Endothelial cell of umbilical vein (primary cell): ENCODE data around the gene IL16. TPM values are rescaled to one million over a fixed set of nuclear protein-coding genes. Genes with fewer than 3 reads are reported as not detected.

Source experiments
- BruUV-seq: library from RNA; stranded (reverse); fragments of 400-500 nt; replicated peaks from 2 replicates; lab custom pipeline; 2021; lab: Mats Ljungman, UMichigan
- CTCF ChIA-PET: fragments of 300-600, 350-600 bp; sonication (Branson Sonifier 250); formaldehyde crosslinking; loops from one replicate; lab custom pipeline; 2021; ENCODE audit warnings: antibody characterized with exemption, inconsistent platforms; lab: Charles Lee
- POLR2A ChIA-PET: fragments of 300-600, 350-600 bp; sonication (Branson Sonifier 250); formaldehyde crosslinking; loops from one replicate; lab custom pipeline; 2021; ENCODE audit warnings: antibody characterized with exemption, inconsistent platforms; lab: Charles Lee
- DNase-seq: peaks from one replicate; pipeline ENCODE4 v3.0.0-alpha.2; 2011; ENCODE audit warnings: low read depth, low spot score
- FAIRE-seq: peaks from 2 replicates; lab custom pipeline; 2011; peaks lifted over from hg19 to GRCh38; lab: Jason Lieb, UNC
- H2AFZ ChIP-seq: 2 replicates; pipeline ENCODE4 v1.6.0; 2012; ENCODE audit warnings: low read depth, low read length, control low read depth, inconsistent platforms
- H3K27ac ChIP-seq: 2 replicates; pipeline ENCODE4 v1.5.1; 2011; ENCODE audit warnings: low read depth, mild to moderate bottlenecking, control low read depth, low read length, moderate library complexity; ENCODE audit not compliant: insufficient read depth
- H3K27me3 ChIP-seq, 2 experiments: 2 replicates each; pipeline versions ENCODE4 v1.6.0 to v1.6.1; 2011; ENCODE audit warnings: low read length in 2 of 2, mixed read lengths in 1 of 2; ENCODE audit not compliant: control insufficient read depth in 2 of 2, insufficient read depth in 2 of 2
- H3K36me3 ChIP-seq, 2 experiments: 2 replicates in 1 of 2; 3 replicates in 1 of 2; pipeline ENCODE4 v1.5.1; 2011; ENCODE audit warnings: low read length in 2 of 2, mild to moderate bottlenecking in 1 of 2, moderate library complexity in 1 of 2; ENCODE audit not compliant: control insufficient read depth in 2 of 2, insufficient read depth in 2 of 2; ENCODE audit errors: extremely low read depth in 1 of 2
- H3K4me1 ChIP-seq: 3 replicates; pipeline ENCODE4 v1.5.1; 2011; ENCODE audit warnings: mild to moderate bottlenecking, low read length; ENCODE audit not compliant: control insufficient read depth, insufficient read depth; ENCODE audit errors: extremely low read depth
- H3K4me2 ChIP-seq: 2 replicates; pipeline ENCODE4 v1.6.1; 2011; ENCODE audit warnings: low read length, control low read depth, mixed read lengths; ENCODE audit not compliant: insufficient read depth
- H3K4me3 ChIP-seq, 3 experiments: fragments of 200-600 bp in 1 of 3; sonication (generic), shearing (Covaris generic) in 1 of 3; replicated peaks in 1 of 3; 2 replicates each; pipeline ENCODE4 v1.5.1; 2011 to 2016; ENCODE audit warnings: control low read depth in 3 of 3, low read length in 3 of 3, mild to moderate bottlenecking in 2 of 3, inconsistent platforms in 1 of 3, low read depth in 1 of 3, moderate library complexity in 1 of 3; ENCODE audit not compliant: insufficient read depth in 1 of 3
- H3K79me2 ChIP-seq: 2 replicates; pipeline ENCODE4 v1.6.0; 2012; ENCODE audit warnings: low read length, inconsistent platforms; ENCODE audit not compliant: control insufficient read depth, insufficient read depth
- H3K9ac ChIP-seq: replicated peaks from 2 replicates; pipeline ENCODE3; 2011; ENCODE audit warnings: low read length, control low read depth; ENCODE audit not compliant: insufficient read depth; ENCODE audit errors: extremely low read depth
- H3K9me1 ChIP-seq: replicated peaks from 3 replicates; pipeline ENCODE4 v1.6.0; 2011; ENCODE audit warnings: mild to moderate bottlenecking, low read length; ENCODE audit not compliant: control insufficient read depth, insufficient read depth; ENCODE audit errors: extremely low read depth
- H3K9me3 ChIP-seq: replicated peaks from 2 replicates; pipeline ENCODE4 v1.5.1; 2012; ENCODE audit warnings: low read length, inconsistent platforms; ENCODE audit not compliant: control insufficient read depth, insufficient read depth
- H4K20me1 ChIP-seq: replicated peaks from 2 replicates; pipeline ENCODE3; 2011; ENCODE audit warnings: mild to moderate bottlenecking, low read length; ENCODE audit not compliant: control insufficient read depth, insufficient read depth; ENCODE audit errors: extremely low read depth
- EZH2 ChIP-seq: IDR thresholded peaks from 2 replicates; pipeline ENCODE4 v1.6.1; 2012; ENCODE audit warnings: borderline replicate concordance, low read depth, mild to moderate bottlenecking, moderate library complexity, low read length, inconsistent platforms; ENCODE audit not compliant: severe bottlenecking
- FOS ChIP-seq: IDR thresholded peaks from 2 replicates; pipeline ENCODE4 v1.6.1; 2011; ENCODE audit warnings: mild to moderate bottlenecking, low read length, moderate library complexity, borderline replicate concordance; ENCODE audit not compliant: insufficient read depth
- GATA2 ChIP-seq: IDR thresholded peaks from 2 replicates; pipeline ENCODE4 v1.7.0; 2011; ENCODE audit warnings: low read depth, mild to moderate bottlenecking, moderate library complexity, mixed read lengths, low read length; ENCODE audit not compliant: insufficient read length, insufficient read depth
- JUN ChIP-seq: IDR thresholded peaks from 2 replicates; pipeline ENCODE4 v1.6.1; 2011; ENCODE audit warnings: borderline replicate concordance, low read depth; ENCODE audit not compliant: insufficient read length, insufficient read depth
- MYC ChIP-seq: IDR thresholded peaks from one replicate; pipeline ENCODE4 v1.6.1; 2011; ENCODE audit warnings: mild to moderate bottlenecking, low read depth, low read length
- POLR2A ChIP-seq: IDR thresholded peaks from 2 replicates; pipeline ENCODE4 v1.6.1; 2012; ENCODE audit warnings: low read depth, mild to moderate bottlenecking, control low read depth, low read length
- POLR2AphosphoS5 ChIP-seq: IDR thresholded peaks from 2 replicates; pipeline ENCODE4 v1.6.1; 2012; ENCODE audit warnings: low read depth, mild to moderate bottlenecking, control low read depth, low read length, moderate library complexity; ENCODE audit not compliant: insufficient read depth
- dilution Hi-C: fragments of 300-500 bp; cut with MboI; formaldehyde crosslinking; loops from one replicate; pipeline ENCODE4 v1.15.0; 2019; ENCODE audit warnings: low sequenced_read_pairs; ENCODE audit not compliant: extremely low pct_ligation_motif_present
- intact Hi-C: fragments of 100-400 bp; cut with micrococcal nuclease; formaldehyde crosslinking; loops from one replicate; pipeline ENCODE4 v1.10.0; 2022
- polyA plus RNA-seq, 4 experiments: library from polyadenylated mRNA; depleted of rRNA in 3 of 4; stranded (reverse) in 3 of 4; unstranded in 1 of 4; fragments of >200 nt; gene quantifications; 2 replicates each; pipeline versions ENCODE4 v1.2.1 to v1.2.3, GENCODE V29; 2011 to 2012; ENCODE audit warnings: missing spikeins in 1 of 4
- total RNA-seq: library from RNA; stranded (reverse); gene quantifications from 2 replicates; pipeline ENCODE4 v1.2.3, GENCODE V29; 2021
- TF ChIP-seq, protein P1 (sequence below), 2 donors: IDR thresholded peaks; 1 replicate in 1 of 2; 2 replicates in 1 of 2; pipeline ENCODE4 v1.5.1; 2011; ENCODE audit warnings: low read length in 2 of 2, mild to moderate bottlenecking in 2 of 2, moderate library complexity in 2 of 2, control low read depth in 1 of 2, inconsistent platforms in 1 of 2, low read depth in 1 of 2; ENCODE audit not compliant: insufficient read depth in 1 of 2; ENCODE audit errors: extremely low read depth in 1 of 2
- TF ChIP-seq, protein P2 (sequence below): IDR thresholded peaks from 2 replicates; pipeline ENCODE4 v1.6.1; 2011; ENCODE audit not compliant: insufficient read depth, insufficient read length

IL16 gene
- total and polyA plus RNA-seq, 2 donors (not counting 3 experiments of a cell fraction or from before 2014, with no cell fraction given): 0.29 to 2.1 TPM

DNA sequence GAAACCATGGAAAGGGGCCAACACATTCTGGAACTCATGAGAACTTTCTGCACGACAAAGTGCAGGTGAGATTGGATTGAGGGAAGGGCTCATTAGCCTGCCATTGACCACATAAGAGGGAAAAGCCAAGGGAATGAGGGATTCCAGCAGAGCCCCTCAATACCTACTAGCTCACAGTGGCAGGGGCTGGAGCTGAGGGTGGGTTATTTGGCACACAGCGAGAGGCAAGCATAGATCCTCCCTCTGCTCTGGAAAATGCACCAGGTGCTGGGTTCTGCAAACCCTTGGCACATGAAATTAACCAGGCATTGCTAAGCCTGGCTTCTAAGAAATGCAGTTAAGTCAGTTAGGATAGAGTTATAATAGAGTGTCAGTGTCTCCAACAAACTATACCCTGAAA is 60.8 kb downstream of the IL16 start:
- POLR2A ChIA-PET: no interaction called here
- FAIRE-seq (no peak), DNase-seq (no peak)
- intact Hi-C loops (no loop called here), dilution Hi-C loops (no loop called here)
- TF ChIP-seq MYC: no peak
- no peak for TF ChIP-seq JUN
- TF ChIP-seq POLR2AphosphoS5: no peak
- TF ChIP-seq, protein P1, sequence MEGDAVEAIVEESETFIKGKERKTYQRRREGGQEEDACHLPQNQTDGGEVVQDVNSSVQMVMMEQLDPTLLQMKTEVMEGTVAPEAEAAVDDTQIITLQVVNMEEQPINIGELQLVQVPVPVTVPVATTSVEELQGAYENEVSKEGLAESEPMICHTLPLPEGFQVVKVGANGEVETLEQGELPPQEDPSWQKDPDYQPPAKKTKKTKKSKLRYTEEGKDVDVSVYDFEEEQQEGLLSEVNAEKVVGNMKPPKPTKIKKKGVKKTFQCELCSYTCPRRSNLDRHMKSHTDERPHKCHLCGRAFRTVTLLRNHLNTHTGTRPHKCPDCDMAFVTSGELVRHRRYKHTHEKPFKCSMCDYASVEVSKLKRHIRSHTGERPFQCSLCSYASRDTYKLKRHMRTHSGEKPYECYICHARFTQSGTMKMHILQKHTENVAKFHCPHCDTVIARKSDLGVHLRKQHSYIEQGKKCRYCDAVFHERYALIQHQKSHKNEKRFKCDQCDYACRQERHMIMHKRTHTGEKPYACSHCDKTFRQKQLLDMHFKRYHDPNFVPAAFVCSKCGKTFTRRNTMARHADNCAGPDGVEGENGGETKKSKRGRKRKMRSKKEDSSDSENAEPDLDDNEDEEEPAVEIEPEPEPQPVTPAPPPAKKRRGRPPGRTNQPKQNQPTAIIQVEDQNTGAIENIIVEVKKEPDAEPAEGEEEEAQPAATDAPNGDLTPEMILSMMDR (IDR thresholded peaks at IDR 0.05; ENCODE audit: extremely low read depth in 1 of 2, insufficient read depth in 1 of 2, low read depth in 1 of 2, low read length in 2 of 2): no peak
- BruUV-seq: no TSS peak
- no peak overlapping the region for H3K4me2 ChIP-seq
- peaks cover 4 to 8% of the 10 kb centered on the region in 2 experiments for H3K27me3 ChIP-seq
- H3K9me3 ChIP-seq: no peaks in the 10 kb centered on the region
- H3K9ac ChIP-seq: no peak overlapping the region
- CTCF ChIA-PET: interaction anchor here (1.2 to 5.7 kb wide), 4 partner anchors 9 to 288 kb away, joined by 4 to 41 read pairs (median 10); no protein-coding TSS in a partner anchor
- no peaks in the 10 kb centered on the region for H4K20me1 ChIP-seq
- no peak overlapping the region for H3K27ac ChIP-seq
- no peak overlapping the region for H2AFZ ChIP-seq
- no peaks in the 10 kb centered on the region for H3K79me2 ChIP-seq
- no peak overlapping the region for H3K4me3 ChIP-seq
- no peaks in the 10 kb centered on the region for H3K9me1 ChIP-seq
- no peaks in the 10 kb centered on the region for H3K4me1 ChIP-seq
- H3K36me3 ChIP-seq: no peaks in the 10 kb centered on the region

- no peaks in the 10 kb centered on the region for H3K9me1 ChIP-seq
- DNase-seq: no peak
- no peaks in the 10 kb centered on the region for H3K4me1 ChIP-seq
- BruUV-seq: no TSS peak
- peaks cover 4 to 8% of the 10 kb centered on the region in 2 experiments for H3K27me3 ChIP-seq
- dilution Hi-C loops: no loop called here
- ChIA-PET POLR2A (no interaction called here), CTCF (interaction anchor here (1.2 to 5.7 kb wide), 4 partner anchors 8 to 289 kb away, joined by 4 to 41 read pairs (median 10); no protein-coding TSS in a partner anchor)
- H2AFZ ChIP-seq: no peak overlapping the region
- TF ChIP-seq, protein P1 (IDR thresholded peaks at IDR 0.05; ENCODE audit: extremely low read depth in 1 of 2, insufficient read depth in 1 of 2, low read depth in 1 of 2, low read length in 2 of 2): no peak
- no peak for TF ChIP-seq FOS
- TF ChIP-seq GATA2: no peak
- TF ChIP-seq MYC: no peak
- no peak for TF ChIP-seq POLR2A
- TF ChIP-seq JUN: no peak
- TF ChIP-seq EZH2: no peak
- TF ChIP-seq, protein P2, sequence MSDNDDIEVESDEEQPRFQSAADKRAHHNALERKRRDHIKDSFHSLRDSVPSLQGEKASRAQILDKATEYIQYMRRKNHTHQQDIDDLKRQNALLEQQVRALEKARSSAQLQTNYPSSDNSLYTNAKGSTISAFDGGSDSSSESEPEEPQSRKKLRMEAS: no peak
- no peak for TF ChIP-seq POLR2AphosphoS5
- H3K4me3 ChIP-seq: no peak overlapping the region
- no peaks in the 10 kb centered on the region for H3K36me3 ChIP-seq
- intact Hi-C loops: no loop called here
- no peak overlapping the region for H3K9ac ChIP-seq
- H3K27ac ChIP-seq: no peak overlapping the region
- H3K79me2 ChIP-seq: no peaks in the 10 kb centered on the region
- H4K20me1 ChIP-seq: no peaks in the 10 kb centered on the region
- no peak overlapping the region for H3K4me2 ChIP-seq
- H3K9me3 ChIP-seq: no peaks in the 10 kb centered on the region
- no peak for FAIRE-seq
These were observed 61.8 kb downstream of the IL16 start for GRCh38 chr15:81258455-81258854.
